ENCODE measurements around the gene CHSY1. TPM values are rescaled to one million over a fixed set of nuclear protein-coding genes. Genes with fewer than 3 reads are reported as not detected.

CHSY1 gene
- total and polyA plus RNA-seq, 5 donors from 2014 or later: 2.4 to 24.8 (median 2.8) TPM

GRCh38 chr15:101134780-101135179 is 117.1 kb downstream of the CHSY1 start:
- no peak for ATAC-seq (ENCODE audit: low read depth in 2 of 2)

DNA sequence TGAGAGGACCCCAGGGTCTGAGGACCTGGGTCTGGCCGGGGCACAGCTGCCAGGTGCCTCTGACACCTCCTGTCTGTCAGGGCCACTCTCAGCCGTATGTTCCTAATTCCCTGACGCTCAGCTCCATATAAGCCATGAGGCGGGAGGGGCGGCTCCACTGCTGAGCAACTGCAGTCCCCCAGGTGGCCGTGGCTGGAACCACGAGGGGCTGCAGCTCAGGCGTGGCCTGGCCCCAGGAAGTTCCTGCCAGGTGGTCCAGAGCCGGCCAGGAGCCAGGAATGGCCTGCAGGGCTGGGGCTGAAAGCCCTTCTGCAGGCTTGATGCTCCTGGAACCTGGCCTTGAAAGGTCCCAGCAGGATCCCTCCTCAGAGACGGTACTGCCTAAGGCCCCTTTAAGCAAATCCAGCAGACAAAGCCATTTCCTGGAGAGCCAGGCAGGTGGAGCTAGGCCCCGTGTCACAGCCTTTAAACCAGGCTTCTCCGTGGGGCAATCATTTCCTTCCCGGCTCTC is 118.0 kb downstream of the CHSY1 start:
- peaks cover 0 to 4% (median 2%) of the 10 kb centered on the region in 7 donors for H3K9me3 Mint-ChIP-seq
- peaks cover 8% of the 10 kb centered on the region for H3K4me1 ChIP-seq (ENCODE audit: control insufficient read depth, insufficient read depth, low read length, poor library complexity, severe bottlenecking)
- no peak for ATAC-seq (ENCODE audit: low read depth in 2 of 2)

More at GRCh38 chr15:101134780-101135179, 117.1 kb downstream of the CHSY1 start:
- Histone ChIP-seq H3K9me3 (ENCODE audit: control insufficient read depth in 2 of 2, low read length in 2 of 2) (no peaks in the 10 kb centered on the region), H3K27me3 (ENCODE audit: control insufficient read depth, insufficient read depth, low read length) (no peaks in the 10 kb centered on the region), H3K4me1 (ENCODE audit: control insufficient read depth, insufficient read depth, low read length, poor library complexity, severe bottlenecking) (peaks cover 8% of the 10 kb centered on the region), H3K4me3 (ENCODE audit: low read depth, low read length) (no peak overlapping the region), H3K36me3 (ENCODE audit: control insufficient read depth, insufficient read depth, low read length) (no peaks in the 10 kb centered on the region), H3K27ac (ENCODE audit: insufficient read depth, low read length, poor library complexity, severe bottlenecking) (no peak overlapping the region)
- Mint-ChIP-seq H3K27me3 (peaks cover 8% of the 10 kb centered on the region), H3K36me3 (no peaks in the 10 kb centered on the region), H3K27ac (no peak overlapping the region), H3K4me3 (no peak overlapping the region), H3K9me3 (peaks cover 0 to 4% (median 2%) of the 10 kb centered on the region in 7 donors), H3K4me1 (peaks cover 8 to 33% (median 17%) of the 10 kb centered on the region in 4 donors)
- DNase-seq: no peak

DNA sequence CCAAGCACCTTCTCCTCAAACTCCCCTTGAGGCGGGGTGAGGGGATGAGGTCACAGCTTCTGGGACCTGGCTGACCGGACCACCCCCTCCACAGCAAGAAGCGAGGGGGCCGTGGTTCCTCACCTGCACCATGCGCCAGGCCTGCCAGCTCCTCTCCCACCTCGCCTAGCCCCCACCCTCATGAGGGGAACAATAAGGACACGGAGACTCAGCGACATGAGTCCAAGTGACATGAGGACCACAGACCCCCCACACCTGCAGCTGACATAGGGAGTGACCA is 118.7 kb downstream of the CHSY1 start:
- Mint-ChIP-seq H3K4me1 (peaks cover 8 to 38% (median 24%) of the 10 kb centered on the region in 4 donors), H3K36me3 (no peaks in the 10 kb centered on the region), H3K4me3 (no peak overlapping the region), H3K27me3 (peaks cover 4% of the 10 kb centered on the region), H3K27ac (no peak overlapping the region), H3K9me3 (peaks cover 0 to 4% (median 2%) of the 10 kb centered on the region in 7 donors)
- H3K9me3 ChIP-seq (ENCODE audit: control insufficient read depth in 2 of 2, low read length in 2 of 2): no peaks in the 10 kb centered on the region
- H3K4me3 ChIP-seq (ENCODE audit: low read depth, low read length): no peak overlapping the region
- H3K27me3 ChIP-seq (ENCODE audit: control insufficient read depth, insufficient read depth, low read length): no peaks in the 10 kb centered on the region
- ATAC-seq (ENCODE audit: low read depth in 2 of 2) (no peak), DNase-seq (no peak)
- no peak overlapping the region for H3K27ac ChIP-seq (ENCODE audit: insufficient read depth, low read length, poor library complexity, severe bottlenecking)
- no peaks in the 10 kb centered on the region for H3K36me3 ChIP-seq (ENCODE audit: control insufficient read depth, insufficient read depth, low read length)
- H3K4me1 ChIP-seq (ENCODE audit: control insufficient read depth, insufficient read depth, low read length, poor library complexity, severe bottlenecking): peaks cover 8% of the 10 kb centered on the region

More for the DNA sequence above, 118.0 kb downstream of the CHSY1 start:
- no peak overlapping the region for H3K27ac ChIP-seq (ENCODE audit: insufficient read depth, low read length, poor library complexity, severe bottlenecking)
- H3K36me3 ChIP-seq (ENCODE audit: control insufficient read depth, insufficient read depth, low read length): no peaks in the 10 kb centered on the region
- no peak overlapping the region for H3K27ac Mint-ChIP-seq
- H3K9me3 ChIP-seq (ENCODE audit: control insufficient read depth in 2 of 2, low read length in 2 of 2): no peaks in the 10 kb centered on the region
- no peak for DNase-seq
- H3K27me3 ChIP-seq (ENCODE audit: control insufficient read depth, insufficient read depth, low read length): no peaks in the 10 kb centered on the region
- no peak overlapping the region for H3K4me3 Mint-ChIP-seq
- H3K4me3 ChIP-seq (ENCODE audit: low read depth, low read length): no peak overlapping the region
- H3K27me3 Mint-ChIP-seq: peaks cover 8% of the 10 kb centered on the region
- peaks cover 8 to 35% (median 18%) of the 10 kb centered on the region in 4 donors for H3K4me1 Mint-ChIP-seq
- no peaks in the 10 kb centered on the region for H3K36me3 Mint-ChIP-seq

- Mint-ChIP-seq H3K27me3 (peaks cover 4% of the 10 kb centered on the region), H3K27ac (no peak overlapping the region), H3K36me3 (no peaks in the 10 kb centered on the region), H3K4me3 (no peak overlapping the region), H3K4me1 (peaks cover 9 to 41% (median 28%) of the 10 kb centered on the region in 4 donors), H3K9me3 (peaks cover 0 to 4% (median 2%) of the 10 kb centered on the region in 7 donors)
- DNase-seq (no peak), ATAC-seq (ENCODE audit: low read depth in 2 of 2) (no peak)
- Histone ChIP-seq H3K27me3 (ENCODE audit: control insufficient read depth, insufficient read depth, low read length) (no peaks in the 10 kb centered on the region), H3K36me3 (ENCODE audit: control insufficient read depth, insufficient read depth, low read length) (no peaks in the 10 kb centered on the region), H3K4me1 (ENCODE audit: control insufficient read depth, insufficient read depth, low read length, poor library complexity, severe bottlenecking) (peaks cover 13% of the 10 kb centered on the region), H3K4me3 (ENCODE audit: low read depth, low read length) (no peak overlapping the region), H3K9me3 (ENCODE audit: control insufficient read depth in 2 of 2, low read length in 2 of 2) (no peaks in the 10 kb centered on the region), H3K27ac (ENCODE audit: insufficient read depth, low read length, poor library complexity, severe bottlenecking) (no peak overlapping the region)
Measured at GRCh38 chr15:101132390-101133180, 119.3 kb downstream of the CHSY1 start.

DNA sequence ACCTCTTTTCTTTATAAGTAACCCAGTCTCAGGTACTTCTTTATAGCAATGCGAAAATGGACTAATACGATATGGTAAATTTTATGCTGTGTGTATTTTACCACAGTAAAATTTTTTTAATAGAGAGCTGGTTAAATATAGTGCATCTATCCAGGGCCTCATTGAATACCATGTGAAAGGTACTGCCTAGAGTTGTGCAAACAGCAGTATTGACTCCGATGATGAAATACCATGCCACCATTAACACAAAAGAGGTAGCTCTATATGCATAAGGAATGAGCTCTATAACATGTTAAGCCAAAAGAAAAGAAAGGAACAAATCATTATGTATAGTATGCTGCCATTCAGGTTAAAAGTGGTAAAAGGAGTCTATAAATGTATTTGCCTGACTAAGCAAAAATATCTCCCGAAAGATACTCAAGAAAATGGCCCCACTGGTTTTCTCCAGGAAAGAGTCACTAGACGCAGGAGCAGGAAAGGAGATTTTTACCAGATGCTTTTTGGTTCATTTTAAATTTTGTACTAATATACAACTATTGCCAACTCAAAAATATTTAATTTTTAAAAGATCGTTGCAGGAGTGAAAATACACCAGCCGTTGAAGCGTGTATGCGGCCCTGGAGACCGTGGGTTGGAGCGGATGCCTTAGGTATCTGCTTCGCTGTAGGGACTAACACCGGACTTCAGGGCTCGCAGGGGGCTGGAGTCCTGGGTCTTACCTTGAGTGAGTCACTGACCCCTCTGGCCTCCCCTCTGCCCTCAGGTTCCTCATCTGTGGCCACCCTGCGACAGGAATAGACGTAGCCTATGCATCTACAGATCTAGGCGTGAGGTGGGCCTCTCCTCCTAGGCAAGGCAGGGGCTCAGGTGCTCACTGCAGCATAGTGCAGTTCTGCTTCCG is 120.1 kb downstream of the CHSY1 start:
- no peak for ATAC-seq (ENCODE audit: low read depth in 2 of 2)
- peaks cover 19% of the 10 kb centered on the region for H3K4me1 ChIP-seq (ENCODE audit: control insufficient read depth, insufficient read depth, low read length, poor library complexity, severe bottlenecking)
- H3K9me3 ChIP-seq (ENCODE audit: control insufficient read depth in 2 of 2, low read length in 2 of 2): no peaks in the 10 kb centered on the region
- Mint-ChIP-seq H3K27ac (peak overlapping the region in 1 of 3 donors; percentile 48), H3K4me3 (no peak overlapping the region), H3K36me3 (no peaks in the 10 kb centered on the region), H3K4me1 (peaks cover 17 to 41% (median 29%) of the 10 kb centered on the region in 4 donors), H3K9me3 (peaks cover 0 to 4% (median 2%) of the 10 kb centered on the region in 7 donors), H3K27me3 (peaks cover 4% of the 10 kb centered on the region)
- no peak overlapping the region for H3K4me3 ChIP-seq (ENCODE audit: low read depth, low read length)
- H3K36me3 ChIP-seq (ENCODE audit: control insufficient read depth, insufficient read depth, low read length): no peaks in the 10 kb centered on the region
- no peak for DNase-seq
- H3K27ac ChIP-seq (ENCODE audit: insufficient read depth, low read length, poor library complexity, severe bottlenecking): no peak overlapping the region
- no peaks in the 10 kb centered on the region for H3K27me3 ChIP-seq (ENCODE audit: control insufficient read depth, insufficient read depth, low read length)

DNA sequence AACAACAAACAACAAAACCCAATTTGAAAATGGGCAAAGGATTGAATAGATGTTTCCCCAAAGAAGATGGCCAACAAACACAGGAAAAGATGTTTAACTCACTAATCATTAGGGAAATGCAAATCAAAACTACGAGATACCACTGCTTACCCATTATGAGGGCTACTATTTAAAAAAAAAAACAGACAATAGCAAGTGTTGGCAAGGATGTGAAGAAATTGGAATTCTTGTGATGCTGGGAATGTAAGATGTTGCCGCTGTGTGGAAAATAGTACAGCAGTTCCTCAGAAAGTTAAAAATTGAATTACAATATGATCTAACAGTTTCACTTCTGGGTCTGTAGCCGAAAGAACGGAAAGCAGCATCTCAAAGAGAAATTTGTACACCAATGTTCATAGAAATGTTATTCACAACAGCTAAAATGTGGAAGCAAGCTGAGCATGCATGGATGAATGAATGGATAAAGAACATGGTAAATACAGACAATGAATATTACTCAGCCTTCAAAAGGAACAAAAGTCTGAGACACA is 121.9 kb downstream of the CHSY1 start:
- Histone ChIP-seq H3K27me3 (ENCODE audit: control insufficient read depth, insufficient read depth, low read length) (no peaks in the 10 kb centered on the region), H3K4me1 (ENCODE audit: control insufficient read depth, insufficient read depth, low read length, poor library complexity, severe bottlenecking) (peaks cover 26% of the 10 kb centered on the region), H3K27ac (ENCODE audit: insufficient read depth, low read length, poor library complexity, severe bottlenecking) (no peak overlapping the region), H3K9me3 (ENCODE audit: control insufficient read depth in 2 of 2, low read length in 2 of 2) (no peaks in the 10 kb centered on the region), H3K36me3 (ENCODE audit: control insufficient read depth, insufficient read depth, low read length) (no peaks in the 10 kb centered on the region), H3K4me3 (ENCODE audit: low read depth, low read length) (no peak overlapping the region)
- peaks cover 9 to 39% (median 27%) of the 10 kb centered on the region in 4 donors for H3K4me1 Mint-ChIP-seq
- no peaks in the 10 kb centered on the region for H3K27me3 Mint-ChIP-seq
- peak overlapping the region; percentile 26 to 99 (median 57) for H3K27ac Mint-ChIP-seq
- H3K4me3 Mint-ChIP-seq: no peak overlapping the region
- ATAC-seq (ENCODE audit: low read depth in 2 of 2): no peak
- DNase-seq: no peak
- H3K36me3 Mint-ChIP-seq: no peaks in the 10 kb centered on the region
- peaks cover 0 to 4% (median 2%) of the 10 kb centered on the region in 7 donors for H3K9me3 Mint-ChIP-seq

- Histone ChIP-seq H3K27me3 (ENCODE audit: control insufficient read depth, insufficient read depth, low read length) (no peaks in the 10 kb centered on the region), H3K4me1 (ENCODE audit: control insufficient read depth, insufficient read depth, low read length, poor library complexity, severe bottlenecking) (peaks cover 26% of the 10 kb centered on the region), H3K36me3 (ENCODE audit: control insufficient read depth, insufficient read depth, low read length) (no peaks in the 10 kb centered on the region), H3K27ac (ENCODE audit: insufficient read depth, low read length, poor library complexity, severe bottlenecking) (no peak overlapping the region), H3K9me3 (ENCODE audit: control insufficient read depth in 2 of 2, low read length in 2 of 2) (no peaks in the 10 kb centered on the region), H3K4me3 (ENCODE audit: low read depth, low read length) (no peak overlapping the region)
- peak overlapping the region; percentile 95 to 99 (median 99) for H3K27ac Mint-ChIP-seq
- no peaks in the 10 kb centered on the region for H3K36me3 Mint-ChIP-seq
- peaks cover 15 to 45% (median 31%) of the 10 kb centered on the region in 4 donors for H3K4me1 Mint-ChIP-seq
- ATAC-seq (ENCODE audit: low read depth in 2 of 2): no peak
- H3K27me3 Mint-ChIP-seq: no peaks in the 10 kb centered on the region
- peak overlapping the region in 3 of 4 donors; percentile 11 to 29 (median 20) for H3K4me3 Mint-ChIP-seq
- peaks cover 0 to 1% (median 0%) of the 10 kb centered on the region in 7 donors for H3K9me3 Mint-ChIP-seq
- no peak for DNase-seq
Measured at GRCh38 chr15:101128221-101129015, 123.4 kb downstream of the CHSY1 start.

Data from CD4-positive, CD25-positive, alpha-beta regulatory T cell (primary cell).